ENCODE measurements around the gene INPP1. TPM values are rescaled to one million over a fixed set of nuclear protein-coding genes. Genes with fewer than 3 reads are reported as not detected.

INPP1 gene
- total RNA-seq, 1 experiment from 2014 or later = 4.0 TPM

- intact Hi-C loops (cut with micrococcal nuclease) = no loop called here
- ChIA-PET CTCF (no interaction called here), POLR2A (ENCODE audit: unreplicated experiment) (no interaction called here)
- no peaks in the 10 kb centered on the region for H3K79me2 ChIP-seq (ENCODE audit: low read length)
- no peak for DNase-seq
- no peak overlapping the region for H3K9ac ChIP-seq (ENCODE audit: low read length)
- H3K4me2 ChIP-seq (ENCODE audit: low read length) = no peak overlapping the region
- no TSS peak for BruUV-seq (replicated peaks)
- no peak for ATAC-seq
- H2AFZ ChIP-seq (ENCODE audit: low read length) = no peak overlapping the region
- no peak overlapping the region for H3K4me3 ChIP-seq (ENCODE audit: low read length)
- no peaks in the 10 kb centered on the region for H3K9me3 ChIP-seq (ENCODE audit: low read length)
- H3K27me3 ChIP-seq (ENCODE audit: low read length) = no peaks in the 10 kb centered on the region
- H3K27ac ChIP-seq (ENCODE audit: low read length) = no peak overlapping the region
- H3K9me2 ChIP-seq (replicated peaks; ENCODE audit: low read length) = no peaks in the 10 kb centered on the region
- no peaks in the 10 kb centered on the region for H3K36me3 ChIP-seq (ENCODE audit: low read depth, low read length)
- H3K4me1 ChIP-seq (ENCODE audit: insufficient read depth, low read length) = no peaks in the 10 kb centered on the region
- TF ChIP-seq CTCF (conservative IDR thresholded peaks at IDR 0.05; ENCODE audit: low read depth, low read length) = no peak
- no peak for TF ChIP-seq EZH2phosphoT487 (IDR thresholded peaks at IDR 0.05; ENCODE audit: borderline replicate concordance, low read length)
- no peak for TF ChIP-seq EZH2 (IDR thresholded peaks at IDR 0.05; ENCODE audit: low read length, unreplicated experiment)
- no peaks in the 10 kb centered on the region for H4K20me1 ChIP-seq (ENCODE audit: low read length)
- H3F3A ChIP-seq (ENCODE audit: low read length, unreplicated experiment) = no peaks in the 10 kb centered on the region
Measured at GRCh38 chr2:190420801-190421200, 77.4 kb downstream of the INPP1 start.

Other genes starting within 250 kb of the INPP1 start
- gene HIBCH, start 23.8 kb upstream of the INPP1 start, total RNA-seq (2014; rRNA removed) = 8.1 and 12.0 TPM in 2 replicates
- 20.9 and 23.0 TPM in 2 replicates for gene MFSD6, start 64.8 kb downstream of the INPP1 start, total RNA-seq (2014; rRNA removed)
- 2.5 and 3.8 TPM in 2 replicates for gene NEMP2, start 191.1 kb downstream of the INPP1 start, total RNA-seq (2014; rRNA removed)

Data from PC-3 (cell line).